ENCODE measurements around the gene NINL. TPM values are rescaled to one million over a fixed set of nuclear protein-coding genes. Genes with fewer than 3 reads are reported as not detected.

The NINL gene
- total and polyA plus RNA-seq, 2 of the 8 experiments (the other 6 are each of a cell fraction or from before 2014, with no cell fraction given): 15.3 to 30.0 TPM

DNA sequence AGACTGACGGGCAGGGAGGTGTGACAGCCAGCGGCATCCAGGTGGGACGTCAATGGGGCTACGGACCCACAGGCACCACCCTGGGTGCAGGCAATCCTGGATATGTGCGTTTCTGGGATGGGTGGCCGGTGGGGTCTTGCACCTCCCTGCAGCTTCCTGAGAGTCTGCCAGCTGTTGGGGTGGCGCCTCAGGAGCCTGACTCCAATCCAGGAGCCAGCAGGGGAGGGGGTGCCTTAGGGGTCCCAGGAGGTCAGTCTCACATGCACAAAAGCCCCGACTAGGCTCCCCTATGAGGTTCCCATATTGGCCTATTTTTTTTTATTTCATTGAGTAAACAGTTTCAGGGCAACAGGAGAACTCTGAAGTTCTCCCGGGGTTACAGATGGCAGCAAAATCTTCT, 104.5 kb downstream of the NINL start:
- TF ChIP-seq JUN (IDR thresholded peaks at IDR 0.05; ENCODE audit: low read depth, low read length) (no peak), KDM5A (IDR thresholded peaks at IDR 0.05; ENCODE audit: low read length) (no peak), NRF1 (IDR thresholded peaks at IDR 0.05; ENCODE audit: low read depth, low read length) (no peak), HDAC2 (IDR thresholded peaks at IDR 0.05; ENCODE audit: borderline replicate concordance in 1 of 2, low read depth in 2 of 2, low read length in 2 of 2) (no peak), KDM1A (IDR thresholded peaks at IDR 0.05; ENCODE audit: borderline replicate concordance, low read length) (no peak)
- H3K23me2 ChIP-seq (ENCODE audit: low read depth, low read length): no peaks in the 10 kb centered on the region
- CTCF ChIA-PET (ENCODE audit: partially characterized antibody): interaction anchor here (0.8 to 5.0 kb wide), 8 partner anchors 9 to 83 kb away, joined by 3 to 25 read pairs (median 4); no protein-coding TSS in a partner anchor

More for the DNA sequence above, 104.5 kb downstream of the NINL start:
- Histone ChIP-seq H4K20me1 (replicated peaks in 1 of 2; ENCODE audit: control insufficient read depth in 1 of 2, insufficient read depth in 2 of 2, low read length in 2 of 2) (peaks cover 0 to 5% of the 10 kb centered on the region in 2 experiments), H3K27me3 (replicated peaks in 1 of 4; ENCODE audit: control insufficient read depth in 3 of 4, extremely low read depth in 1 of 4, insufficient read depth in 3 of 4, low read length in 3 of 4) (no peaks in the 10 kb centered on the region), H3K9ac (replicated peaks in 1 of 4; ENCODE audit: extremely low read depth in 1 of 4, low read depth in 3 of 4, low read length in 3 of 4) (no peak overlapping the region), H4K8ac (ENCODE audit: extremely low read depth, insufficient read depth, low read length) (no peak overlapping the region), H2AFZ (ENCODE audit: low read length) (no peak overlapping the region), H4K91ac (replicated peaks; ENCODE audit: insufficient read length, low read length) (no peak overlapping the region), H3K23ac (ENCODE audit: insufficient read length) (no peak overlapping the region), H3K4me3 (ENCODE audit: extremely low read depth in 1 of 4, insufficient read depth in 2 of 4, low read depth in 3 of 4, low read length in 4 of 4) (no peak overlapping the region), H2BK5ac (ENCODE audit: low read depth, low read length) (no peak overlapping the region), H3K14ac (ENCODE audit: insufficient read length) (no peak overlapping the region), H3K56ac (replicated peaks; ENCODE audit: insufficient read length, low read depth, low read length) (no peak overlapping the region), H3K4ac (replicated peaks; ENCODE audit: insufficient read length, low read depth, low read length) (no peak overlapping the region), H3K79me2 (ENCODE audit: control insufficient read depth in 1 of 2, insufficient read depth in 2 of 2, low read length in 2 of 2) (no peaks in the 10 kb centered on the region), H3K9me3 (ENCODE audit: insufficient read depth in 2 of 2, low read depth in 1 of 2, low read length in 1 of 2) (no peaks in the 10 kb centered on the region), H3K79me1 (ENCODE audit: low read depth, low read length) (no peaks in the 10 kb centered on the region), H4K5ac (ENCODE audit: insufficient read length, low read depth, low read length) (no peak overlapping the region), H2BK12ac (ENCODE audit: low read depth, low read length) (no peak overlapping the region), H3K36me3 (ENCODE audit: control insufficient read depth in 2 of 4, insufficient read depth in 4 of 4, low read length in 3 of 4) (peaks cover 0 to 28% (median 16%) of the 10 kb centered on the region in 4 experiments; a peak in 7 of 8 replicates), H3K4me2 (ENCODE audit: insufficient read depth in 1 of 2, low read depth in 2 of 2, low read length in 2 of 2) (no peak overlapping the region), H3K4me1 (replicated peaks in 1 of 4; ENCODE audit: control insufficient read depth in 3 of 4, insufficient read depth in 4 of 4, low read length in 3 of 4) (no peaks in the 10 kb centered on the region), H2BK120ac (replicated peaks; ENCODE audit: low read depth, low read length) (no peak overlapping the region), H2BK20ac (ENCODE audit: low read length) (no peak overlapping the region), H3K27ac (ENCODE audit: low read depth, low read length) (no peak overlapping the region), H3K18ac (ENCODE audit: extremely low read depth, low read length) (no peak overlapping the region), H2AK5ac (ENCODE audit: low read depth, low read length) (no peak overlapping the region), H2BK15ac (ENCODE audit: low read length) (no peak overlapping the region)
- WGBS, 2 experiments (ENCODE audit: extremely low coverage in 1 of 2, insufficient coverage in 1 of 2, insufficient read length in 1 of 2, insufficient replicate concordance in 2 of 2, low coverage in 1 of 2, low lambda C conversion rate in 2 of 2, missing lambda C conversion rate in 1 of 2): 92% methylated on average over 8 of the region's 9 CpGs; no CpG with 5 or more reads in 1 of the 2 experiments
- POLR2A ChIA-PET (ENCODE audit: partially characterized antibody): no interaction called here
- no peak for FAIRE-seq
- no peak for DNase-seq (ENCODE audit: low read depth in 1 of 2, low spot score in 2 of 2)
